GM12878 (cell line): ENCODE measurements around the gene HAGHL.

Experiments used
- BCLAF1 ChIP-seq: fragments of 450-650 bp; IDR thresholded peaks from 2 replicates; pipeline ENCODE4 v1.6.1; 2017; ENCODE audit warnings: antibody characterized with exemption, mild to moderate bottlenecking, moderate library complexity
- CEBPB ChIP-seq, 2 experiments: fragments of 150-350 bp in 1 of 2; IDR thresholded peaks; 2 replicates each; pipeline ENCODE4 v1.6.1; 2012 to 2014; ENCODE audit warnings: low read depth in 2 of 2, low read length in 2 of 2, borderline replicate concordance in 1 of 2, inconsistent platforms in 1 of 2
- CTCF ChIP-seq, 3 experiments: IDR thresholded peaks in 2 of 3; conservative IDR thresholded peaks in 1 of 3; 2 replicates each; pipeline ENCODE4 v1.5.1; 2011; ENCODE audit warnings: low read depth in 3 of 3, low read length in 3 of 3, mild to moderate bottlenecking in 3 of 3, control low read depth in 2 of 3, moderate library complexity in 2 of 3, inconsistent platforms in 1 of 3, mixed read lengths in 1 of 3; ENCODE audit not compliant: control insufficient read depth in 2 of 3, insufficient read depth in 1 of 3; ENCODE audit errors: extremely low read depth in 1 of 3
- MXI1 ChIP-seq: fragments of 150-350 bp; IDR thresholded peaks from 2 replicates; pipeline ENCODE4 v1.6.1; 2011; ENCODE audit warnings: low read depth, mild to moderate bottlenecking, inconsistent platforms, low read length, improper control_type of control experiment
- POLR2A ChIP-seq: IDR thresholded peaks from 2 replicates; pipeline ENCODE4 v1.6.1; 2011; ENCODE audit warnings: low read depth, mild to moderate bottlenecking, low read length
- POLR2AphosphoS2 ChIP-seq: IDR thresholded peaks from 2 replicates; pipeline ENCODE4 v1.6.1; 2011; ENCODE audit warnings: low read depth, mild to moderate bottlenecking, low read length, improper control_type of control experiment, moderate library complexity
- RAD21 ChIP-seq: IDR thresholded peaks from 2 replicates; pipeline ENCODE4 v1.6.1; 2011; ENCODE audit warnings: mild to moderate bottlenecking, low read depth, low read length, moderate library complexity; ENCODE audit not compliant: insufficient read depth
- RBBP5 ChIP-seq: fragments of 200-600 bp; sonication (generic); conservative IDR thresholded peaks from 2 replicates; pipeline ENCODE4 v1.6.1; 2016
- ZNF207 ChIP-seq: fragments of 450-650 bp; IDR thresholded peaks from 2 replicates; pipeline ENCODE4 v1.6.1; 2014; ENCODE audit warnings: antibody characterized with exemption, mild to moderate bottlenecking, borderline replicate concordance

- TF ChIP-seq ZNF207 (no peak), POLR2AphosphoS2 (no peak), CTCF (IDR thresholded peaks at IDR 0.05 in 2 of 3, conservative IDR thresholded peaks at IDR 0.05 in 1 of 3; ENCODE audit: control insufficient read depth in 2 of 3, extremely low read depth in 1 of 3, insufficient read depth in 1 of 3, low read depth in 3 of 3, low read length in 3 of 3) (peak; percentile 79 to 98 (median 95)), RAD21 (peak; percentile 89), RBBP5 (no peak), POLR2A (no peak), BCLAF1 (no peak), CEBPB (IDR thresholded peaks at IDR 0.05; ENCODE audit: borderline replicate concordance in 1 of 2, low read depth in 2 of 2, low read length in 2 of 2) (no peak), MXI1 (no peak)
Observed at GRCh38 chr16:711548-712320, 15.2 kb upstream of the HAGHL start.
